A549 (cell line): ENCODE measurements around the gene BDNF. TPM values are rescaled to one million over a fixed set of nuclear protein-coding genes. Genes with fewer than 3 reads are reported as not detected.

Source experiments
- ATAC-seq, 2 experiments: fragments of 200-7000 bp in 1 of 2; fragments of >200 bp in 1 of 2; cut with Nextera tagmentation in 1 of 2; cut with Tn5 transposase in 1 of 2; 3 replicates each; pipeline versions ENCODE4 v1.8.0 to v1.9.1; 2018 to 2020; ENCODE audit warnings: mild to moderate bottlenecking in 1 of 2, moderate library complexity in 1 of 2
- CTCF ChIA-PET: fragments of 300-600 bp; sonication (Branson Sonifier 250); formaldehyde crosslinking; extraction: SDS; loops from one replicate; lab custom pipeline; 2021; ENCODE audit warnings: antibody characterized with exemption, inconsistent platforms; lab: Yijun Ruan, JAX
- POLR2A ChIA-PET: fragments of 350-600 bp; formaldehyde crosslinking; extraction: SDS; loops from one replicate; lab custom pipeline; 2021; ENCODE audit warnings: antibody characterized with exemption, inconsistent platforms; lab: Yijun Ruan, JAX
- DNase-seq, 2 experiments: peaks; one replicate each; pipeline versions ENCODE4 v3.0.0 to v3.0.0-alpha.2; 2011 to 2016; ENCODE audit warnings: low read depth in 1 of 2, low spot score in 1 of 2
- FAIRE-seq: peaks from 2 replicates; lab custom pipeline; 2011; peaks lifted over from hg19 to GRCh38; lab: Jason Lieb, UNC
- H3K27ac ChIP-seq, 2 experiments: fragments of >200 bp; sonication (Bioruptor Twin); formaldehyde crosslinking; 3 replicates each; pipeline ENCODE4 v1.5.1; 2016 to 2017
- H3K4me1 ChIP-seq: fragments of >200 bp; sonication (Bioruptor Twin); formaldehyde crosslinking; 3 replicates; pipeline ENCODE4 v1.6.1; 2016
- H3K4me2 ChIP-seq: fragments of >200 bp; sonication (Bioruptor Twin); formaldehyde crosslinking; 3 replicates; pipeline ENCODE4 v1.6.1; 2016
- H3K4me3 ChIP-seq: fragments of >200 bp; sonication (Bioruptor Twin); formaldehyde crosslinking; 3 replicates; pipeline ENCODE4 v1.5.1; 2016
- H3K9me3 ChIP-seq: fragments of >200 bp; sonication (Bioruptor Twin); formaldehyde crosslinking; 3 replicates; pipeline ENCODE4 v1.6.1; 2016
- CHD2 ChIP-seq: fragments of 150-350 bp; IDR thresholded peaks from 2 replicates; pipeline ENCODE4 v1.6.1; 2014; ENCODE audit warnings: low read length; ENCODE audit not compliant: partially characterized antibody
- CHD4 ChIP-seq: fragments of 200-600 bp; sonication (generic); IDR thresholded peaks from 2 replicates; pipeline ENCODE4 v1.6.1; 2016; ENCODE audit warnings: antibody characterized with exemption, mild to moderate bottlenecking, borderline replicate concordance
- EHMT2 ChIP-seq: fragments of 200-600 bp; sonication (generic); IDR thresholded peaks from 2 replicates; pipeline ENCODE4 v1.6.1; 2016; ENCODE audit warnings: antibody characterized with exemption, low read depth, mild to moderate bottlenecking, moderate library complexity
- EP300 ChIP-seq, 2 experiments: fragments of >200 bp; sonication (Bioruptor Twin); formaldehyde crosslinking; IDR thresholded peaks; 2 replicates in 1 of 2; 3 replicates in 1 of 2; pipeline ENCODE4 v1.6.1; 2016 to 2017
- ESRRA ChIP-seq: fragments of 150-350 bp; IDR thresholded peaks from 2 replicates; pipeline ENCODE4 v1.6.1; 2014; ENCODE audit warnings: mild to moderate bottlenecking, low read length, borderline replicate concordance
- FOSL2 ChIP-seq, 2 experiments: fragments of 450-650 bp in 1 of 2; fragments of >200 bp in 1 of 2; sonication (Bioruptor Twin) in 1 of 2; formaldehyde crosslinking; IDR thresholded peaks; 2 replicates each; pipeline versions ENCODE4 v1.5.0 to v1.6.1; 2016 to 2020; ENCODE audit warnings: mild to moderate bottlenecking in 1 of 2, moderate library complexity in 1 of 2
- FOXS1 ChIP-seq: fragments of 250-450 bp; sonication (Bioruptor Pico); IDR thresholded peaks from 2 replicates; pipeline ENCODE4 v1.5.0; 2020; ENCODE audit warnings: mild to moderate bottlenecking, moderate library complexity
- GATA3 ChIP-seq: IDR thresholded peaks from 2 replicates; pipeline ENCODE4 v1.6.1; 2012; ENCODE audit warnings: borderline replicate concordance
- HEYL ChIP-seq: fragments of 250-450 bp; sonication (Bioruptor Pico); IDR thresholded peaks from 2 replicates; pipeline ENCODE4 v1.8.0; 2021; ENCODE audit warnings: mild to moderate bottlenecking, moderate library complexity
- HOXB5 ChIP-seq: fragments of 250-450 bp; sonication (Bioruptor Pico); IDR thresholded peaks from 2 replicates; pipeline ENCODE4 v1.5.0; 2020; ENCODE audit warnings: mild to moderate bottlenecking, moderate library complexity
- JUN ChIP-seq, 2 experiments: fragments of >200 bp; sonication (Bioruptor Twin); formaldehyde crosslinking; IDR thresholded peaks; 2 replicates in 1 of 2; 3 replicates in 1 of 2; pipeline ENCODE4 v1.6.1; 2016 to 2017
- MAX ChIP-seq: IDR thresholded peaks from 2 replicates; pipeline ENCODE4 v1.6.1; 2012
- MYC ChIP-seq: IDR thresholded peaks from 2 replicates; pipeline ENCODE4 v1.6.1; 2012; ENCODE audit warnings: mild to moderate bottlenecking, inconsistent platforms, low read length, improper control_type of control experiment, borderline replicate concordance
- NR3C1 ChIP-seq: fragments of >200 bp; sonication (Bioruptor Twin); formaldehyde crosslinking; IDR thresholded peaks from 3 replicates; pipeline ENCODE4 v1.6.1; 2017
- RAD21 ChIP-seq, 2 experiments: fragments of >200 bp in 1 of 2; sonication (Bioruptor Twin) in 1 of 2; formaldehyde crosslinking in 1 of 2; IDR thresholded peaks in 1 of 2; conservative IDR thresholded peaks in 1 of 2; 2 replicates in 1 of 2; 3 replicates in 1 of 2; pipeline ENCODE4 v1.6.1; 2012 to 2018; ENCODE audit warnings: inconsistent platforms in 1 of 2
- RARB ChIP-seq: fragments of 250-450 bp; sonication (Bioruptor Pico); IDR thresholded peaks from 2 replicates; pipeline ENCODE4 v1.8.0; 2021; ENCODE audit warnings: mild to moderate bottlenecking, moderate library complexity
- RNF2 ChIP-seq: fragments of 200-600 bp; sonication (generic); IDR thresholded peaks from 2 replicates; pipeline ENCODE4 v1.6.1; 2016; ENCODE audit warnings: low read depth, mild to moderate bottlenecking, antibody characterized with exemption, moderate library complexity, borderline replicate concordance
- TP53 ChIP-seq: fragments of 250-450 bp; sonication (Bioruptor Pico); IDR thresholded peaks from 2 replicates; pipeline ENCODE4 v1.5.0; 2021; ENCODE audit warnings: mild to moderate bottlenecking, moderate library complexity
- ZC3H11A ChIP-seq: fragments of 450-650 bp; IDR thresholded peaks from 2 replicates; pipeline ENCODE4 v1.6.1; 2014; ENCODE audit warnings: antibody characterized with exemption, mild to moderate bottlenecking
- ZNF302 ChIP-seq: fragments of 250-450 bp; sonication (Bioruptor Pico); IDR thresholded peaks from 2 replicates; pipeline ENCODE4 v1.9.0; 2021; ENCODE audit warnings: inconsistent platforms, mild to moderate bottlenecking, moderate library complexity
- WGBS: methylation state at CpG from one replicate; pipeline ENCODE4 v1.1.6; 2017; ENCODE audit errors: missing lambda C conversion rate; 5-methylcytosine and 5-hydroxymethylcytosine counted together
- polyA plus RNA-seq, 4 experiments: library from polyadenylated mRNA; depleted of rRNA in 3 of 4; stranded (reverse); fragments of >200 nt; fragmentation: RNase III in 1 of 4; extraction: RNeasy Plus Mini Kit Qiagen cat#74134 plus additional on column Dnase treatment in 1 of 4; gene quantifications; 2 replicates in 3 of 4; 3 replicates in 1 of 4; pipeline ENCODE4 v1.2.3, GENCODE V29; 2011 to 2017
- TF ChIP-seq, protein P1 (sequence below): fragments of 200-600 bp; sonication (generic); IDR thresholded peaks from 2 replicates; pipeline ENCODE4 v1.6.1; 2016; ENCODE audit warnings: antibody characterized with exemption, mild to moderate bottlenecking, moderate library complexity
- TF ChIP-seq, protein P2 (sequence below): fragments of 150-350 bp; IDR thresholded peaks from 2 replicates; pipeline ENCODE4 v1.6.1; 2014; ENCODE audit warnings: low read depth, mild to moderate bottlenecking, low read length

The BDNF gene
- polyA plus RNA-seq, 2 of the 4 experiments (the other 2 are of a cell fraction): 16.4 to 33.7 TPM

DNA sequence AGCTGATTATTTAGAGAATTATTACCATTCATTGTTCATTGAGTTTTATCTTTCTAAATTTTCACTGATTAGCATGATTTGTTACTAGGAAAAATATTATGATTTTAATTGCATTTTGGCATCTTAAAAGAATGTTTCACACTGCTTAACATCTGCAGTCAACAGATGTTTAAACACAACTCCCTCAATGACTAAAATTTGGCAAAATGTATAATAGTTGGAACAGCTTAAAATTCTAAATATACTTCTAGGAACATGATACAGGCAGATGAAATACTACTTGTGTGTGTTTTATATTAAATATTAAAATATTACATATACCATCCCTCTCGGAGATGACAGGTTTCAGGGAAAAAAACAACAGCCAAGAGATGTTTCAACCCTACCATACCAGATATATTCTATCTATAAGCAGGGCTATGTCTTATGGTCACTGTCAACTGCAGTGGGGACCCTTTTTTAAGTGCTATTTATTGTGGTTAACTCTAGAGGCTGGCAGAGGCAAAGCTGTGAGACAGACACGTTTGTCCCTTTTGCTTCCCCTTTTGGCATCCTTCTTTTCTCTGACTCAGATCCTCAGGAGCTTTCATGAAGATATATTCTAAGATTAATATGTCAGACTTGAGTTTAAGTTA lies 81.9 kb downstream of the BDNF start:
- no peaks in the 10 kb centered on the region for H3K4me1 ChIP-seq
- no peak overlapping the region for H3K4me3 ChIP-seq
- H3K9me3 ChIP-seq: no peaks in the 10 kb centered on the region
- TF ChIP-seq FOXS1 (CRISPR knock-in tag) (no peak), FOSL2 (IDR thresholded peaks at IDR 0.05) (no peak), FOSL2 (CRISPR knock-in tag; IDR thresholded peaks at IDR 0.05) (no peak)
- TF ChIP-seq, protein P1, sequence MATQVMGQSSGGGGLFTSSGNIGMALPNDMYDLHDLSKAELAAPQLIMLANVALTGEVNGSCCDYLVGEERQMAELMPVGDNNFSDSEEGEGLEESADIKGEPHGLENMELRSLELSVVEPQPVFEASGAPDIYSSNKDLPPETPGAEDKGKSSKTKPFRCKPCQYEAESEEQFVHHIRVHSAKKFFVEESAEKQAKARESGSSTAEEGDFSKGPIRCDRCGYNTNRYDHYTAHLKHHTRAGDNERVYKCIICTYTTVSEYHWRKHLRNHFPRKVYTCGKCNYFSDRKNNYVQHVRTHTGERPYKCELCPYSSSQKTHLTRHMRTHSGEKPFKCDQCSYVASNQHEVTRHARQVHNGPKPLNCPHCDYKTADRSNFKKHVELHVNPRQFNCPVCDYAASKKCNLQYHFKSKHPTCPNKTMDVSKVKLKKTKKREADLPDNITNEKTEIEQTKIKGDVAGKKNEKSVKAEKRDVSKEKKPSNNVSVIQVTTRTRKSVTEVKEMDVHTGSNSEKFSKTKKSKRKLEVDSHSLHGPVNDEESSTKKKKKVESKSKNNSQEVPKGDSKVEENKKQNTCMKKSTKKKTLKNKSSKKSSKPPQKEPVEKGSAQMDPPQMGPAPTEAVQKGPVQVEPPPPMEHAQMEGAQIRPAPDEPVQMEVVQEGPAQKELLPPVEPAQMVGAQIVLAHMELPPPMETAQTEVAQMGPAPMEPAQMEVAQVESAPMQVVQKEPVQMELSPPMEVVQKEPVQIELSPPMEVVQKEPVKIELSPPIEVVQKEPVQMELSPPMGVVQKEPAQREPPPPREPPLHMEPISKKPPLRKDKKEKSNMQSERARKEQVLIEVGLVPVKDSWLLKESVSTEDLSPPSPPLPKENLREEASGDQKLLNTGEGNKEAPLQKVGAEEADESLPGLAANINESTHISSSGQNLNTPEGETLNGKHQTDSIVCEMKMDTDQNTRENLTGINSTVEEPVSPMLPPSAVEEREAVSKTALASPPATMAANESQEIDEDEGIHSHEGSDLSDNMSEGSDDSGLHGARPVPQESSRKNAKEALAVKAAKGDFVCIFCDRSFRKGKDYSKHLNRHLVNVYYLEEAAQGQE: no peak
- 50% methylated on average over 2 of the region's 2 CpGs for WGBS
- CTCF ChIA-PET: interaction anchor here (1.0 kb wide), 1 partner anchor 25 kb away, joined by 3 read pairs; no protein-coding TSS in a partner anchor
- POLR2A ChIA-PET: no interaction called here
- H3K4me2 ChIP-seq: no peak overlapping the region
- ATAC-seq: no peak
- DNase-seq: no peak
- no peak overlapping the region for H3K27ac ChIP-seq
- no peak for FAIRE-seq

DNA sequence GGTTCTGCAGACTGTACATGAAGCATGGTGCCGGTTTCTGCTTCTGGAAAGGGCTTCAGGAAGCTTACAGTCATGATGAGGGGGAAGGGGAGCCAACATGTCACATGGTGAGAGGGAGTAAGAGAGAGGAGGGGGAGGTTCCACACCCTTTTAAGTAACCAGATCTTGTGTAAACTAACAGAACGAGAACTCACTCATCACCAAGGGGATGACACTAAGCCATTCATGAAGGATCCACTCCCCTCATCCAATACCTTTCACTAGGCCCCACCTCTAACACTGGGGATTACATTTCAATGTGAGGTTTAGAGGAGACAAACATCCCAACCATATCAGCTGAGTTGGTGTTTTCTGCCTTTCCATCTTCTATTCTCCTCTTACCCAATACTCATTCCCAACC lies 83.5 kb downstream of the BDNF start:
- H3K27ac ChIP-seq: no peak overlapping the region
- FAIRE-seq (no peak), DNase-seq (no peak), ATAC-seq (no peak)
- H3K4me2 ChIP-seq: no peak overlapping the region
- CTCF ChIA-PET: no interaction called here
- POLR2A ChIA-PET: no interaction called here
- TF ChIP-seq RAD21 (conservative IDR thresholded peaks at IDR 0.05 in 1 of 2, IDR thresholded peaks at IDR 0.05 in 1 of 2) (no peak), HOXB5 (CRISPR knock-in tag) (no peak)
- no peaks in the 10 kb centered on the region for H3K9me3 ChIP-seq
- no peak overlapping the region for H3K4me3 ChIP-seq
- H3K4me1 ChIP-seq: no peaks in the 10 kb centered on the region
- 28% methylated on average over 2 of the region's 2 CpGs for WGBS

GRCh38 chr11:27615833-27616232 lies 84.4 kb downstream of the BDNF start:
- H3K4me1 ChIP-seq: no peaks in the 10 kb centered on the region
- no peaks in the 10 kb centered on the region for H3K9me3 ChIP-seq
- TF ChIP-seq ZC3H11A (no peak), JUN (IDR thresholded peaks at IDR 0.05) (no peak), FOXS1 (CRISPR knock-in tag) (no peak), ZNF302 (CRISPR knock-in tag) (no peak), MAX (no peak), MYC (no peak), EP300 (IDR thresholded peaks at IDR 0.05) (no peak), CHD4 (no peak), GATA3 (no peak), CHD2 (no peak), TP53 (CRISPR knock-in tag) (no peak), EHMT2 (no peak), NR3C1 (no peak), HEYL (CRISPR knock-in tag) (no peak), ESRRA (no peak), FOSL2 (IDR thresholded peaks at IDR 0.05) (no peak), FOSL2 (CRISPR knock-in tag; IDR thresholded peaks at IDR 0.05) (no peak), RNF2 (no peak), RARB (CRISPR knock-in tag) (no peak)
- TF ChIP-seq, protein P2, sequence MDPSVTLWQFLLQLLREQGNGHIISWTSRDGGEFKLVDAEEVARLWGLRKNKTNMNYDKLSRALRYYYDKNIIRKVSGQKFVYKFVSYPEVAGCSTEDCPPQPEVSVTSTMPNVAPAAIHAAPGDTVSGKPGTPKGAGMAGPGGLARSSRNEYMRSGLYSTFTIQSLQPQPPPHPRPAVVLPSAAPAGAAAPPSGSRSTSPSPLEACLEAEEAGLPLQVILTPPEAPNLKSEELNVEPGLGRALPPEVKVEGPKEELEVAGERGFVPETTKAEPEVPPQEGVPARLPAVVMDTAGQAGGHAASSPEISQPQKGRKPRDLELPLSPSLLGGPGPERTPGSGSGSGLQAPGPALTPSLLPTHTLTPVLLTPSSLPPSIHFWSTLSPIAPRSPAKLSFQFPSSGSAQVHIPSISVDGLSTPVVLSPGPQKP: no peak
- CTCF ChIA-PET: no interaction called here
- no peak overlapping the region for H3K4me3 ChIP-seq
- ATAC-seq (no peak), DNase-seq (no peak), FAIRE-seq (no peak)
- H3K4me2 ChIP-seq: no peak overlapping the region
- 68% methylated on average over 5 of the region's 5 CpGs for WGBS
- POLR2A ChIA-PET: no interaction called here
- no peak overlapping the region for H3K27ac ChIP-seq
